Peyer's patch (tissue), 4 donors: Measurements from ENCODE around the gene SIRT6.

Experiments used
- POLR2A ChIP-seq, 2 donors: fragments of 450-650 bp; IDR thresholded peaks; one replicate each; pipeline ENCODE4 v1.5.1; 2017; ENCODE audit warnings: antibody characterized with exemption in 2 of 2, mild to moderate bottlenecking in 2 of 2, moderate library complexity in 2 of 2
- TF ChIP-seq, protein P1 (sequence below), 6 experiments: fragments of 450-650 bp in 4 of 6; fragments of 200-600 bp in 2 of 6; sonication (generic) in 1 of 6; IDR thresholded peaks; one replicate each; pipeline ENCODE4 v1.5.1; 2017 to 2019; ENCODE audit warnings: antibody characterized with exemption in 6 of 6, mild to moderate bottlenecking in 3 of 6, moderate library complexity in 1 of 6

GRCh38 chr19:4224470-4224869 lies 42.1 kb upstream of the SIRT6 start:
- TF ChIP-seq, protein P1, sequence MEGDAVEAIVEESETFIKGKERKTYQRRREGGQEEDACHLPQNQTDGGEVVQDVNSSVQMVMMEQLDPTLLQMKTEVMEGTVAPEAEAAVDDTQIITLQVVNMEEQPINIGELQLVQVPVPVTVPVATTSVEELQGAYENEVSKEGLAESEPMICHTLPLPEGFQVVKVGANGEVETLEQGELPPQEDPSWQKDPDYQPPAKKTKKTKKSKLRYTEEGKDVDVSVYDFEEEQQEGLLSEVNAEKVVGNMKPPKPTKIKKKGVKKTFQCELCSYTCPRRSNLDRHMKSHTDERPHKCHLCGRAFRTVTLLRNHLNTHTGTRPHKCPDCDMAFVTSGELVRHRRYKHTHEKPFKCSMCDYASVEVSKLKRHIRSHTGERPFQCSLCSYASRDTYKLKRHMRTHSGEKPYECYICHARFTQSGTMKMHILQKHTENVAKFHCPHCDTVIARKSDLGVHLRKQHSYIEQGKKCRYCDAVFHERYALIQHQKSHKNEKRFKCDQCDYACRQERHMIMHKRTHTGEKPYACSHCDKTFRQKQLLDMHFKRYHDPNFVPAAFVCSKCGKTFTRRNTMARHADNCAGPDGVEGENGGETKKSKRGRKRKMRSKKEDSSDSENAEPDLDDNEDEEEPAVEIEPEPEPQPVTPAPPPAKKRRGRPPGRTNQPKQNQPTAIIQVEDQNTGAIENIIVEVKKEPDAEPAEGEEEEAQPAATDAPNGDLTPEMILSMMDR (IDR thresholded peaks at IDR 0.05) = no peak
- no peak for TF ChIP-seq POLR2A (IDR thresholded peaks at IDR 0.05)
